Common myeloid progenitor, CD34-positive (primary cell): Measurements from ENCODE around the gene WDR70.
"Not testable (repeated sequence)": the region's sequence is repeated elsewhere in the genome, so short reads cannot be mapped to it uniquely, and the experiment has no call there.

ENCODE experiments used
- CTCF ChIA-PET: fragments of 350-600 bp; sonication (Branson Sonifier 250); formaldehyde crosslinking; loops from one replicate; lab custom pipeline; 2021; ENCODE audit warnings: antibody characterized with exemption; lab: Charles Lee
- POLR2A ChIA-PET: fragments of 350-600 bp; sonication (Branson Sonifier 250); formaldehyde crosslinking; loops from one replicate; lab custom pipeline; 2021; ENCODE audit warnings: antibody characterized with exemption; lab: Charles Lee
- DNase-seq, 3 donors: peaks; one replicate each; pipeline versions ENCODE4 v3.0.0 to v3.0.0-alpha.2; 2013
- H3K27ac ChIP-seq, 2 experiments: 1 replicate in 1 of 2; 2 replicates in 1 of 2; pipeline ENCODE4 v1.7.0; 2013; ENCODE audit warnings: inconsistent platforms in 2 of 2, low read length in 2 of 2, mild to moderate bottlenecking in 2 of 2, low read depth in 1 of 2, moderate library complexity in 1 of 2; ENCODE audit not compliant: severe bottlenecking in 2 of 2, insufficient read depth in 1 of 2, poor library complexity in 1 of 2
- H3K27me3 ChIP-seq, 5 experiments: replicated peaks in 2 of 5; 1 replicate in 3 of 5; 2 replicates in 2 of 5; pipeline versions ENCODE4 v1.6.1 to v1.7.0; 2013; ENCODE audit warnings: low read length in 4 of 5, mild to moderate bottlenecking in 2 of 5, moderate library complexity in 2 of 5, inconsistent platforms in 1 of 5; ENCODE audit not compliant: insufficient read depth in 5 of 5, control insufficient read depth in 4 of 5
- H3K36me3 ChIP-seq, 4 experiments: 1 replicate in 2 of 4; 2 replicates in 2 of 4; pipeline versions ENCODE4 v1.6.1 to v1.7.0; 2013; ENCODE audit warnings: low read length in 3 of 4, control low read depth in 1 of 4, mild to moderate bottlenecking in 1 of 4; ENCODE audit not compliant: control insufficient read depth in 4 of 4, insufficient read depth in 4 of 4
- H3K4me1 ChIP-seq, 4 experiments: 1 replicate in 3 of 4; 2 replicates in 1 of 4; pipeline versions ENCODE4 v1.6.1 to v1.7.1; 2013; ENCODE audit warnings: low read length in 3 of 4, mild to moderate bottlenecking in 3 of 4, control low read depth in 1 of 4, inconsistent platforms in 1 of 4, moderate library complexity in 1 of 4; ENCODE audit not compliant: control insufficient read depth in 4 of 4, insufficient read depth in 4 of 4; ENCODE audit errors: control extremely low read depth in 1 of 4
- H3K4me3 ChIP-seq, 7 experiments: 1 replicate in 4 of 7; 2 replicates in 3 of 7; pipeline versions ENCODE4 v1.5.1 to v1.7.0; 2013; ENCODE audit warnings: mild to moderate bottlenecking in 7 of 7, low read length in 6 of 7, moderate library complexity in 6 of 7, inconsistent platforms in 2 of 7, low read depth in 2 of 7, control low read depth in 1 of 7; ENCODE audit not compliant: insufficient read depth in 4 of 7, control insufficient read depth in 1 of 7; ENCODE audit errors: extremely low read depth in 1 of 7
- H3K9me3 ChIP-seq, 5 experiments: 1 replicate in 4 of 5; 2 replicates in 1 of 5; pipeline versions ENCODE4 v1.6.1 to v1.7.1; 2013; ENCODE audit warnings: low read length in 4 of 5, mild to moderate bottlenecking in 2 of 5, inconsistent platforms in 1 of 5, low read depth in 1 of 5, moderate library complexity in 1 of 5; ENCODE audit not compliant: control insufficient read depth in 4 of 5, insufficient read depth in 2 of 5; ENCODE audit errors: control extremely low read depth in 1 of 5
- WGBS: methylation state at CpG from one replicate; pipeline ENCODE4 v1.1.5; 2013; ENCODE audit not compliant: insufficient coverage; 5-methylcytosine and 5-hydroxymethylcytosine counted together

The WDR70 gene

GRCh38 chr5:37417347-37417746 is 38.2 kb downstream of the WDR70 start:
- DNase-seq: no peak
- POLR2A ChIA-PET: no interaction called here
- H3K36me3 ChIP-seq: peaks cover 2 to 15% (median 5%) of the 10 kb centered on the region in 4 experiments
- 98% methylated on average over 5 of the region's 9 CpGs for WGBS
- no peak overlapping the region for H3K27ac ChIP-seq
- no peaks in the 10 kb centered on the region for H3K27me3 ChIP-seq
- no peaks in the 10 kb centered on the region for H3K9me3 ChIP-seq
- no peak overlapping the region for H3K4me3 ChIP-seq
- CTCF ChIA-PET: no interaction called here
- no peaks in the 10 kb centered on the region for H3K4me1 ChIP-seq

GRCh38 chr5:37424441-37424840 is 45.3 kb downstream of the WDR70 start:
- 93% methylated on average over 3 of the region's 8 CpGs for WGBS
- POLR2A ChIA-PET: no interaction called here

GRCh38 chr5:37428044-37428443 is 48.9 kb downstream of the WDR70 start:
- CTCF ChIA-PET: interaction anchor here (0.6 kb wide), 1 partner anchor 1310 kb away, joined by 3 read pairs; no protein-coding TSS in a partner anchor
- H3K9me3 ChIP-seq: no peaks in the 10 kb centered on the region
- H3K36me3 ChIP-seq: peaks cover 0 to 19% (median 8%) of the 10 kb centered on the region in 4 experiments
- H3K27me3 ChIP-seq: no peaks in the 10 kb centered on the region
- no peak overlapping the region for H3K4me3 ChIP-seq
- WGBS: no CpG with 5 or more reads among the region's 1 CpG
- H3K4me1 ChIP-seq: no peaks in the 10 kb centered on the region
- DNase-seq: no peak
- no peak overlapping the region for H3K27ac ChIP-seq
- POLR2A ChIA-PET: no interaction called here

More at GRCh38 chr5:37424441-37424840, 45.3 kb downstream of the WDR70 start:
- Histone ChIP-seq H3K9me3 (no peaks in the 10 kb centered on the region), H3K36me3 (peaks cover 0 to 19% (median 8%) of the 10 kb centered on the region in 4 experiments), H3K4me1 (no peaks in the 10 kb centered on the region), H3K27me3 (no peaks in the 10 kb centered on the region), H3K27ac (no peak overlapping the region), H3K4me3 (no peak overlapping the region)
- no peak for DNase-seq
- CTCF ChIA-PET: interaction anchor here (3.1 kb wide), 1 partner anchor 11 kb away, joined by 17 read pairs; no protein-coding TSS in a partner anchor

GRCh38 chr5:37435261-37435660 is 56.1 kb downstream of the WDR70 start:
- ChIA-PET CTCF (interaction anchor here (1.1 to 1.3 kb wide), 2 partner anchors 22 to 731 kb away, joined by 3 read pairs; no protein-coding TSS in a partner anchor), POLR2A (no interaction called here)
- peaks cover 0 to 12% (median 1%) of the 10 kb centered on the region in 4 experiments for H3K36me3 ChIP-seq
- DNase-seq: no peak
- no peak overlapping the region for H3K27ac ChIP-seq
- H3K4me1 ChIP-seq: no peaks in the 10 kb centered on the region
- no peaks in the 10 kb centered on the region for H3K27me3 ChIP-seq
- no peak overlapping the region for H3K4me3 ChIP-seq
- no peaks in the 10 kb centered on the region for H3K9me3 ChIP-seq

GRCh38 chr5:37436146-37436934 is 57.2 kb downstream of the WDR70 start:
- ChIA-PET CTCF (interaction anchor here (1.1 to 1.3 kb wide), 2 partner anchors 23 to 730 kb away, joined by 3 read pairs; no protein-coding TSS in a partner anchor), POLR2A (no interaction called here)
- WGBS: 93% methylated on average over 3 of the region's 3 CpGs
- Histone ChIP-seq H3K9me3 (no peaks in the 10 kb centered on the region), H3K4me3 (no peak overlapping the region), H3K36me3 (peaks cover 0 to 8% (median 1%) of the 10 kb centered on the region in 4 experiments), H3K27ac (no peak overlapping the region), H3K27me3 (no peaks in the 10 kb centered on the region), H3K4me1 (no peaks in the 10 kb centered on the region)
- DNase-seq: no peak

GRCh38 chr5:37437711-37438110 is 58.6 kb downstream of the WDR70 start:
- CTCF ChIA-PET: no interaction called here

GRCh38 chr5:37445783-37446182 is 66.7 kb downstream of the WDR70 start:
- CTCF ChIA-PET, POLR2A ChIA-PET: not testable (repeated sequence)

More at GRCh38 chr5:37437711-37438110, 58.6 kb downstream of the WDR70 start:
- Histone ChIP-seq H3K27ac (no peak overlapping the region), H3K4me1 (no peaks in the 10 kb centered on the region), H3K4me3 (no peak overlapping the region), H3K9me3 (no peaks in the 10 kb centered on the region), H3K36me3 (peaks cover 0 to 5% (median 1%) of the 10 kb centered on the region in 4 experiments), H3K27me3 (no peaks in the 10 kb centered on the region)
- POLR2A ChIA-PET: interaction anchor here (0.5 kb wide), 1 partner anchor 413 kb away, joined by 3 read pairs; no protein-coding TSS in a partner anchor
- DNase-seq: no peak
- no CpG with 5 or more reads among the region's 2 CpGs for WGBS

More at GRCh38 chr5:37445783-37446182, 66.7 kb downstream of the WDR70 start:
- H3K4me1 ChIP-seq, H3K9me3 ChIP-seq, H3K27ac ChIP-seq, H3K4me3 ChIP-seq, DNase-seq, H3K27me3 ChIP-seq: not testable (repeated sequence)
- no CpG with 5 or more reads among the region's 3 CpGs for WGBS
- H3K36me3 ChIP-seq: peaks cover 0 to 23% (median 6%) of the 10 kb centered on the region in 4 experiments
